GM12892 (cell line): ENCODE measurements around the gene TPMT.

Experiments
- POLR2A ChIP-seq: IDR thresholded peaks from 2 replicates; pipeline ENCODE4 v1.6.1; 2011; ENCODE audit warnings: low read depth, low read length, control low read depth
- POLR2AphosphoS5 ChIP-seq: IDR thresholded peaks from 2 replicates; pipeline ENCODE4 v1.6.1; 2011; ENCODE audit warnings: low read depth, low read length, control low read depth
- TAF1 ChIP-seq: IDR thresholded peaks from 2 replicates; pipeline ENCODE4 v1.6.1; 2011; ENCODE audit warnings: low read depth, mild to moderate bottlenecking, control low read depth, low read length, borderline replicate concordance

- TF ChIP-seq POLR2A (no peak), POLR2AphosphoS5 (no peak), TAF1 (no peak)
Observed at GRCh38 chr6:18091382-18091781, 63.5 kb downstream of the TPMT start.
